ENCODE results near the gene FBP1.

- TF ChIP-seq SIN3A (IDR thresholded peaks at IDR 0.05; ENCODE audit: borderline replicate concordance, insufficient read depth, low read length) (no peak), POLR2AphosphoS5 (IDR thresholded peaks at IDR 0.05; ENCODE audit: low read depth, low read length) (no peak), TAF1 (IDR thresholded peaks at IDR 0.05; ENCODE audit: borderline replicate concordance, insufficient read depth, low read length) (no peak)
Observed at GRCh38 chr9:94639061-94639998, at the start of gene FBP1.
